Measurements from ENCODE around the gene AP1S3. TPM values are rescaled to one million over a fixed set of nuclear protein-coding genes. Genes with fewer than 3 reads are reported as not detected.

Gene AP1S3
- total and polyA plus RNA-seq, 2 of the 4 experiments (the other 2 are of a cell fraction) = 2.5 to 4.1 TPM

DNA sequence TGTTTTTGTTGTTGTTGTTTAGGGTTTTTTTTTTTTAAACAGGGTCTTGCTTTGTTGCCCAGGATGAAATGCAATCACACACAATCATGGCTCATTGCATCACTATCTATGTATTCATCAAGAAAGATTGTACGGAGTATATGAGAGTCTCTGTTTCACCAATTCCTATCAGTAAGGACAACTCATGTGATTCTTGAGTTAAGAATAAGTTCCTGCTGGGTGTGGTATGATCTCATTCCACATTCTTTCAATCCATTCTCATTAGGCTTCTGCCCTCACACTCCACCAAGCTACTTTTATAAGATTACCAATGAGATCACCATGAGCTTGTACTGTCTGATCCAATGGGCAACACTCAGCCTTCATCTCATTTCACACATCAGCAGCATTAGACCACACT, 9.1 kb upstream of the AP1S3 start:
- Histone ChIP-seq H3K23ac (ENCODE audit: low read depth, low read length) (peak overlapping the region; percentile 42; the same call in 1 of the 2 replicates), H3K4ac (ENCODE audit: low read depth, low read length) (peak overlapping the region; percentile 55; the same call in 1 of the 2 replicates), H2BK20ac (ENCODE audit: low read depth, low read length) (peak overlapping the region; percentile 59; the same call in 1 of the 2 replicates), H2BK15ac (ENCODE audit: low read depth, low read length) (0 out of 3 replicates have a peak overlapping the region, but pooled peaks have one; percentile 56), H2BK5ac (ENCODE audit: low read depth, low read length, poor library complexity, severe bottlenecking) (peak overlapping the region; percentile 79), H3K4me2 (ENCODE audit: low read depth, low read length) (no peak overlapping the region), H4K8ac (ENCODE audit: low read depth in 2 of 2, low read length in 2 of 2) (peak overlapping the region in 1 of 2 experiments; percentile 73; a peak in 1 of 4 replicates), H3K79me1 (ENCODE audit: low read depth in 1 of 2, low read length in 2 of 2) (no peaks in the 10 kb centered on the region), H2BK120ac (ENCODE audit: low read depth, low read length) (peak overlapping the region; percentile 53; the same call in 1 of the 2 replicates), H4K91ac (ENCODE audit: insufficient read depth, low read depth, low read length) (peak overlapping the region; percentile 47; the same call in 1 of the 2 replicates), H3K9me3 (ENCODE audit: control insufficient read depth, insufficient read depth, low read length) (peaks cover 2% of the 10 kb centered on the region; the same call in 1 of the 2 replicates), H3K27me3 (ENCODE audit: control insufficient read depth, insufficient read depth, low read length) (no peaks in the 10 kb centered on the region), H4K20me1 (ENCODE audit: insufficient read depth, low read length) (no peaks in the 10 kb centered on the region), H3K36me3 (ENCODE audit: control insufficient read depth, insufficient read depth, low read length) (peaks cover 2% of the 10 kb centered on the region), H2AK5ac (ENCODE audit: low read depth, low read length) (peak overlapping the region; percentile 73; the same call in 1 of the 2 replicates), H4K5ac (ENCODE audit: low read depth, low read length) (no peak overlapping the region; the same call in 1 of the 2 replicates), H3K14ac (replicated peaks; ENCODE audit: low read depth, low read length) (peak overlapping the region; percentile 73), H2AFZ (replicated peaks; ENCODE audit: low read length, poor library complexity) (peak overlapping the region; percentile 13), H2AK9ac (replicated peaks; ENCODE audit: low read depth, low read length, poor library complexity) (peak overlapping the region; percentile 44), H3K4me1 (ENCODE audit: control insufficient read depth, insufficient read depth, low read length) (peaks cover 3% of the 10 kb centered on the region), H3K56ac (ENCODE audit: extremely low read depth, insufficient read depth, low read length) (no peak overlapping the region), H3K27ac (ENCODE audit: insufficient read depth, low read length) (peak overlapping the region; percentile 67), H3K4me3 (ENCODE audit: insufficient read depth, low read depth, low read length) (no peak overlapping the region), H3K18ac (ENCODE audit: low read depth, low read length) (peak overlapping the region; percentile 77; the same call in 1 of the 2 replicates), H3K9me1 (ENCODE audit: insufficient read depth, low read length) (no peaks in the 10 kb centered on the region), H3K9ac (ENCODE audit: low read depth, low read length) (no peak overlapping the region)
- ATAC-seq (ENCODE audit: low read depth) = peak; percentile 95
- no peak for TF ChIP-seq CHD1 (IDR thresholded peaks at IDR 0.05; ENCODE audit: low read depth, low read length)
- no peak for TF ChIP-seq RAD21 (IDR thresholded peaks at IDR 0.05; ENCODE audit: low read length)
- TF ChIP-seq MAFK (IDR thresholded peaks at IDR 0.05; ENCODE audit: low read depth, low read length) = no peak
- TF ChIP-seq CEBPB (IDR thresholded peaks at IDR 0.05; ENCODE audit: low read depth, low read length) = peak; percentile 93
- TF ChIP-seq, protein P1, sequence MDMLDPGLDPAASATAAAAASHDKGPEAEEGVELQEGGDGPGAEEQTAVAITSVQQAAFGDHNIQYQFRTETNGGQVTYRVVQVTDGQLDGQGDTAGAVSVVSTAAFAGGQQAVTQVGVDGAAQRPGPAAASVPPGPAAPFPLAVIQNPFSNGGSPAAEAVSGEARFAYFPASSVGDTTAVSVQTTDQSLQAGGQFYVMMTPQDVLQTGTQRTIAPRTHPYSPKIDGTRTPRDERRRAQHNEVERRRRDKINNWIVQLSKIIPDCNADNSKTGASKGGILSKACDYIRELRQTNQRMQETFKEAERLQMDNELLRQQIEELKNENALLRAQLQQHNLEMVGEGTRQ (IDR thresholded peaks at IDR 0.05; ENCODE audit: low read depth, low read length) = no peak; the same call in 1 of the 2 replicates
- TF ChIP-seq BHLHE40 (IDR thresholded peaks at IDR 0.05; ENCODE audit: low read depth, low read length) = no peak
- dilution Hi-C loops (cut with HindIII; ENCODE audit: low sequenced_read_pairs, unreplicated experiment) = no loop called here
- ChIA-PET CTCF (interaction anchor here (1.3 kb wide), 1 partner anchor 108 kb away, joined by 3 read pairs; no protein-coding TSS in a partner anchor), POLR2A (ENCODE audit: unreplicated experiment) (no interaction called here)
- no TSS peak for BruUV-seq (replicated peaks)
- WGBS, 2 experiments (ENCODE audit: extremely low coverage in 2 of 2, insufficient read length in 1 of 2) = no CpG with 5 or more reads among the region's 1 CpG
- DNase-seq = peak; percentile 93
- in situ Hi-C loops (cut with MboI; ENCODE audit: low sequenced_read_pairs) = no loop called here
- intact Hi-C loops (cut with micrococcal nuclease) = no loop called here

Measured in IMR-90 (cell line).